Stimulated activated CD8-positive, alpha-beta memory T cell treated with anti-CD3 and anti-CD28 coated beads, Interleukin-12 subunit alpha, Interleukin-12 subunit beta, amount 100 ng/mL, for 24 hours (primary cell): ENCODE data around the gene GABBR1.

Source experiments
- DNase-seq: peaks from one replicate; pipeline ENCODE4 v3.0.0-alpha.2; 2020; ENCODE audit errors: extremely low read depth

GABBR1 gene

GRCh38 chr6:29566856-29567255 is 66.1 kb downstream of the GABBR1 start:
- DNase-seq = no peak

GRCh38 chr6:29564875-29565274 is 68.1 kb downstream of the GABBR1 start:
- DNase-seq = no peak

- no peak for DNase-seq
Observed at GRCh38 chr6:29563435-29563965, 69.5 kb downstream of the GABBR1 start.

- DNase-seq = no peak
Observed at GRCh38 chr6:29561606-29562181, 71.3 kb downstream of the GABBR1 start.

GRCh38 chr6:29561091-29561490 is 71.9 kb downstream of the GABBR1 start:
- no peak for DNase-seq

- DNase-seq = no peak
Observed at GRCh38 chr6:29559524-29560287, 73.3 kb downstream of the GABBR1 start, which contains the start of gene UBD. TSS of gene UBD (minus strand) at chr6:29559732. CDS start at chr6:29559701, 31 bp downstream.

- DNase-seq = no peak
Observed at GRCh38 chr6:29558439-29559079, 74.4 kb downstream of the GABBR1 start.

- DNase-seq = no peak
Observed at GRCh38 chr6:29557320-29557719, 75.7 kb downstream of the GABBR1 start.

GRCh38 chr6:29554764-29555163 is 78.2 kb downstream of the GABBR1 start:
- DNase-seq = no peak

GRCh38 chr6:29553268-29554057 is 79.5 kb downstream of the GABBR1 start:
- DNase-seq = no peak

GRCh38 chr6:29552512-29553051 is 80.4 kb downstream of the GABBR1 start:
- DNase-seq = no peak

- no peak for DNase-seq
Observed at GRCh38 chr6:29547573-29547972, 85.4 kb downstream of the GABBR1 start.

- no peak for DNase-seq
Observed at GRCh38 chr6:29537714-29538403, 95.1 kb downstream of the GABBR1 start.

GRCh38 chr6:29532320-29532951 is 100.5 kb downstream of the GABBR1 start:
- DNase-seq = no peak

- no peak for DNase-seq
Observed at GRCh38 chr6:29531668-29532067, 101.3 kb downstream of the GABBR1 start.

GRCh38 chr6:29530671-29531310 is 102.2 kb downstream of the GABBR1 start:
- DNase-seq = no peak

- no peak for DNase-seq
Observed at GRCh38 chr6:29529956-29530355, 103.0 kb downstream of the GABBR1 start.

GRCh38 chr6:29528988-29529560 is 103.9 kb downstream of the GABBR1 start:
- DNase-seq = no peak

GRCh38 chr6:29528300-29528931 is 104.6 kb downstream of the GABBR1 start:
- DNase-seq = no peak
